Esophagus (tissue), 2 donors: ENCODE results near the gene KCND2. TPM values are rescaled to one million over a fixed set of nuclear protein-coding genes. Genes with fewer than 3 reads are reported as not detected.

Experiments
- H3K27ac ChIP-seq, 2 donors: one replicate each; pipeline ENCODE4 v1.5.1; 2013; ENCODE audit warnings: low read depth in 2 of 2, mild to moderate bottlenecking in 2 of 2, inconsistent platforms in 1 of 2, low read length in 1 of 2, moderate library complexity in 1 of 2
- H3K27me3 ChIP-seq, 2 donors: one replicate each; pipeline ENCODE4 v1.6.1; 2013; ENCODE audit warnings: low read length in 2 of 2, control low read depth in 1 of 2, mild to moderate bottlenecking in 1 of 2; ENCODE audit not compliant: insufficient read depth in 2 of 2, control insufficient read depth in 1 of 2
- H3K36me3 ChIP-seq, 2 donors: one replicate each; pipeline ENCODE4 v1.6.1; 2013; ENCODE audit warnings: low read length in 1 of 2; ENCODE audit not compliant: control insufficient read depth in 2 of 2, insufficient read depth in 2 of 2
- H3K4me1 ChIP-seq, 2 donors: one replicate each; pipeline ENCODE4 v1.6.1; 2013; ENCODE audit warnings: low read length in 1 of 2; ENCODE audit not compliant: control insufficient read depth in 2 of 2, insufficient read depth in 2 of 2
- H3K4me3 ChIP-seq, 2 donors: one replicate each; pipeline ENCODE4 v1.5.1; 2013; ENCODE audit warnings: low read length in 2 of 2, mild to moderate bottlenecking in 2 of 2, low read depth in 1 of 2, moderate library complexity in 1 of 2
- H3K9me3 ChIP-seq, 2 donors: one replicate each; pipeline ENCODE4 v1.6.1; 2013; ENCODE audit warnings: mild to moderate bottlenecking in 2 of 2, low read depth in 1 of 2, low read length in 1 of 2, moderate library complexity in 1 of 2; ENCODE audit not compliant: control insufficient read depth in 2 of 2, insufficient read depth in 1 of 2
- WGBS, 2 donors: extraction: QIAGEN DNeasy Blood & Tissue Kit; methylation state at CpG; one replicate each; pipeline ENCODE4 v1.1.7; 2013; 5-methylcytosine and 5-hydroxymethylcytosine counted together
- polyA plus RNA-seq, 2 donors: library from polyadenylated mRNA; stranded (reverse); fragments of 200-250 nt; gene quantifications; one replicate each; pipeline ENCODE4 v1.2.3, GENCODE V29; 2013
- donor health status: healthy with polysubstance abuse.
- donor health status: Bipolar disorder and iron deficiency.

The KCND2 gene
- polyA plus RNA-seq, 2 donors: 0.04 TPM; not detected in 1

DNA sequence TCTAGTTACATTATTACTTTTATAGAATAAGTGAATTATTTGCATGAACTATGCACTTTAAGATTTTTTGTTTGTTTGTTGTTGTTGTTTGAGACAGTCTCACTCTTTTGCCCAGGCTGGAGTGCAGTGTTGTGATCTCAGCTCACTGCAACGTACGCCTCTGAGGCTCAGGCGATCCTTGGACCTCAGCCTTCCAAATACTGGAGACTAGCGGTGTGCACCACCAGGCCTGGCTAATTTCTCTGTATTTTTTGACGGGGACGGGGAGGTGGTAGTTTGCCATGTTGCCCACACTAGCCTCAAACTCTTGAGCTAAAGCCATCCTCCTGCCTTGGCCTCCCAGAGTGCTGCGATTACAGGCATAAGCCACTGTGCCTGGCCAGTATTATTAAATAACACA lies 29.2 kb downstream of the KCND2 start:
- Histone ChIP-seq H3K4me1 (no peaks in the 10 kb centered on the region), H3K4me3 (no peak overlapping the region), H3K9me3 (peaks cover 0 to 2% of the 10 kb centered on the region in 2 donors), H3K27ac (no peak overlapping the region), H3K27me3 (no peaks in the 10 kb centered on the region), H3K36me3 (no peaks in the 10 kb centered on the region)
- WGBS, 2 donors: 93 to 95% methylated on average over 7 of the region's 7 CpGs

DNA sequence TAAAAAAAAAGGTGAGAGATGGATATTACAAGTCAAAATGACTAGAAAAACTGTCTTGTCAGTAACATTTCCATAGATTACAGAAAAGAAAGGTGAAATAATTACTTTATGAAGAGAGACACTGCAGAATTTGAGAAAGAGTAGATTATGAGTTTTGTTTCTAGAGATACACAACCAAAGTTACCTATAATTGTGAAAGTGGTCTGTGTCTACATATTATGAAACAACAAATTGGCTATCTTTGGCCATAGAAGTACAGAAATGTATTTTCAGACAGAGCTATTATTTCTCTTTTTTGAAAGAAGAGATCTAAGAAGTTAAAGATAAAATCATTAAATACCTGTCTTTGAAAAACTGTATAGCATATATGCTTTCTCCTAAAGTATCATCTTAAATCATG lies 30.1 kb downstream of the KCND2 start:
- no peaks in the 10 kb centered on the region for H3K27me3 ChIP-seq
- no peak overlapping the region for H3K4me3 ChIP-seq
- no peaks in the 10 kb centered on the region for H3K4me1 ChIP-seq
- no peak overlapping the region for H3K27ac ChIP-seq
- peaks cover 0 to 2% of the 10 kb centered on the region in 2 donors for H3K9me3 ChIP-seq
- no peaks in the 10 kb centered on the region for H3K36me3 ChIP-seq

DNA sequence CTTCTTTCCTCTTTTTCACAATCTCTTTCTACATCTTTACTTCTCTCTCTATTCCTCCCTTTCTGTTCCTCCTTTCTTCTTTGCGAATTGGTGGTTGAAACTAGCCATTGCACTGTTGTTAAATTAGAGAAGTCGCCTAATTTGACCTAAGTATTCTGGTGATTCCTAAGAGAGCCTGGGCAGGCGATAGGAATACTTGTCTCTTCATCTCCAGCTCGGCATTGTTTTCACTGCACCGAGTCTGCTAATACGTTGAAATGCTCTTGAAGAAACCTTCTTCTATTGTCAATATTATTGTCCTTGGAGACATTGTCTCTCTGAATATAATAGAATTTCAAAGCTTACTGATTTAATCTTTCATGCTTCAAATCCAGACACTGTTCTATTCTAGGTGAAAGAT lies 31.7 kb downstream of the KCND2 start:
- WGBS, 2 donors: 82 to 84% methylated on average over 6 of the region's 6 CpGs

DNA sequence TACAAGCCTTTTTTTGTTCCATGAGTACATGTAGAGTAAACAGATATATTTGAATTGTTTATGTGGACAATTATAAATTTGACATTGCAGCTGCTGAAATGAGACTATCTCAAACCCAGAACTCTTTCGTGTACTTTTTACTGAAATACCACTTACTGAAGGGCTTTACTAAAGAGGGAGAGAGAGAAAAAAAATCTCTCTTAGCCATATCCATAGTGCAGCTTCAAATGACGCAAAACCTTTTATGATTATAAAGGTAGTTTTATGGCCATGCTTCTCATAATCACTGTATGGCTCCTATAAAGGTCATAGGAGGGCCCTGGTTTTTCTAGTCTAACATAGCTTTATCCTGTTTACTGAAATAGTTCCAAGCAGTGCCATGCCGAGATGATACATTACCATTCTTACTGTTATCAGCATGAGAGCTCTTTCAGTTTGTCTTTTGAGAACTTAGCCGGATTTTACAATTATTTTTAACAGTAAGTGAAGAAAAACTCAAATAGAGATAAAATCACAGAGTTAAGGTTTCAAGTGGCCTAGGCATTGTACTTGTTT lies 35.1 kb downstream of the KCND2 start:
- WGBS, 2 donors: 53 to 55% methylated on average over 4 of the region's 4 CpGs
- Histone ChIP-seq H3K4me1 (no peaks in the 10 kb centered on the region), H3K27me3 (no peaks in the 10 kb centered on the region), H3K27ac (no peak overlapping the region), H3K4me3 (no peak overlapping the region), H3K36me3 (no peaks in the 10 kb centered on the region), H3K9me3 (no peaks in the 10 kb centered on the region)

More for the DNA sequence above, 31.7 kb downstream of the KCND2 start:
- Histone ChIP-seq H3K4me3 (no peak overlapping the region), H3K36me3 (no peaks in the 10 kb centered on the region), H3K9me3 (peaks cover 0 to 2% of the 10 kb centered on the region in 2 donors), H3K27ac (no peak overlapping the region), H3K27me3 (no peaks in the 10 kb centered on the region), H3K4me1 (no peaks in the 10 kb centered on the region)

DNA sequence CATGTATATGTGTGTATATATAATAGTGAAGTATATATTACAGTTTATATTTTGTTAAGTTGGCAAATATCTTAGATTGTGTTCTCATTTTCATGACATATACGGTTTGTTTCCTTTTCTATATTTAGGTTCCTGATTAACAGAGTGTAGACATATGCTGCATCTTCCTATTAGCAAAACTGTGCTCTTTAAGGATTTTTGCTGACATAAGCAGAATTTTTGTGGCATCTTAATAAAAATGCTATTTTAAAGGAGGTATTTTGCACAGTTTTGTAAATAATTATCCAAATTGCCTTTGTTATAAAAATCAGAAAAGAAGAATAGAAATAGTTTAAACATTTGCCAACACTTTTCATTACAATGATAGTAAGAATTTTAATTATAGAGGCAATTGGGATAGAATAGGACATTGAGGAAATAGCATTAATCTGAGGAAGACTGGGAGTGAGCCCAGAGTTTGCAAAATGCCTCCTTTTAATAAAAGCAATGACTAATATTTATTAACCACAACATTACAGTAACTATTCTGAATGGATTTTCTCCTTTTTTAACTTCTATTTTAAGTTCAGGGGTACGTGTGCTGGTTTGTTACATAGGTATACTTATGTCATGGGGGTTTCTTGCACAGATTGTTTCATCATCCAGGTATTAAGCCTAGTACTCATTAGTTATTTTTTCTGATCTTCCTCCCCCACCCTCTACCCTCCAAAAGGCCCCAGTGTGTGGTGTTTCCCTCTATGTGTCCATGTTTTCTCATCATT lies 38.2 kb downstream of the KCND2 start:
- 51 to 65% methylated on average over 2 of the region's 2 CpGs for WGBS, 2 donors
- H3K27ac ChIP-seq: no peak overlapping the region
- H3K4me3 ChIP-seq: no peak overlapping the region

DNA sequence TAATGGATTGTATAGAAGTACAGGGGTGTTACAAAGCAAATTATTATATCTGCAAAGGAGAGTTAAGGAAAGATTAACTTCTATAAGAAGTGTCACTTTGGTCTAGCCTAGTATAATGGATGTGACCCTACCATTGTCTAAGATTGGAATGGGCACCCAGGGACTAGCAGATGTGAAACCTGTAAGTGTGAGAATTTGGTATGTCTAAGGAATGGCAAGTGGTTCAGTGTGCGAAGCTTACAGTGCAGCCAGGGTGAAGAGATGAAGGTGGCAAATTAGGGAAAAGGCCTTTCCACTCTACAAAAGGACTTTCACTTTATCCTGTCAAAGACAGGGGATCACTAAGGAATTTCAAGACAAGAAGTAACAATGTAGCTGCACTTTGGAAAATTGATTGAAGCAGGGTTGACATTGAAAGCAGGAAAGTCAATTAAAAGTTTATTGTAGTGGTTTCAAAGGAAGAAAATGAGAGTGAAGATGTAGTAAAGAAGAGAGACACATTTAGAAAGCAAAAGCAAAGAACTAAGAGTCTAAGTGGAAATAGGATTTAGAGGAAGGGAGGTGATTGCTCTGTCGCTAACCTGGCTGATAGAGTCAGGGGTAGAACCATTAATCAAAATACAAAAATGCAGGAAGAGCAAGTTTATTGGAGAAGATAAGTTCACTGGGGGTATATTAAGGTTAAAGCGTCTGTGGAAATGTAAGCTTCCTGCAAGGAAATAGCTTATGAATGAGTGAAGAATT lies 47.4 kb downstream of the KCND2 start:
- no peak overlapping the region for H3K4me3 ChIP-seq
- WGBS, 2 donors: 75 to 79% methylated on average over 3 of the region's 3 CpGs

More for the DNA sequence above, 38.2 kb downstream of the KCND2 start:
- Histone ChIP-seq H3K36me3 (no peaks in the 10 kb centered on the region), H3K4me1 (no peaks in the 10 kb centered on the region), H3K9me3 (no peaks in the 10 kb centered on the region), H3K27me3 (no peaks in the 10 kb centered on the region)

DNA sequence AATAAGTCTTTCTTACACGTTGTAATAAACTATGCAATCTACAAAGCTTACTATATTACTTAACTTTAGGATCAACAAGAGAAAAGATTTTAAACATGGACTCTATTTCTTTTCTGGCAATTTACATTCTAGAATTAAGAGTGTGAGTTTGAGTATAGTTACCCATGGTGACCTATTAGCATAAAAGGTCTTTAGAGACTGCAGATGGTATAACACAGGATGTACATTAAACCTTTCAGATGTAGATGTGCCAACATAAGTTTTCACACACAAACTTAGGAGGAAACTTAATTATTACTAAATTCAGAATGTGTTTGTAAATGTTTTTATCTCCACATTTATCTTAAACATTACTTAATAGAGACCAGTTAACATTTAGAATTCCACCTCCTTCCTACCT lies 54.1 kb downstream of the KCND2 start:
- WGBS, 2 donors: 61 to 62% methylated on average over 1 of the region's 1 CpG
- Histone ChIP-seq H3K4me1 (no peaks in the 10 kb centered on the region), H3K27me3 (no peaks in the 10 kb centered on the region), H3K36me3 (no peaks in the 10 kb centered on the region), H3K27ac (no peak overlapping the region), H3K4me3 (no peak overlapping the region), H3K9me3 (no peaks in the 10 kb centered on the region)

More for the DNA sequence above, 47.4 kb downstream of the KCND2 start:
- Histone ChIP-seq H3K9me3 (no peaks in the 10 kb centered on the region), H3K27me3 (no peaks in the 10 kb centered on the region), H3K4me1 (no peaks in the 10 kb centered on the region), H3K27ac (no peak overlapping the region), H3K36me3 (no peaks in the 10 kb centered on the region)

DNA sequence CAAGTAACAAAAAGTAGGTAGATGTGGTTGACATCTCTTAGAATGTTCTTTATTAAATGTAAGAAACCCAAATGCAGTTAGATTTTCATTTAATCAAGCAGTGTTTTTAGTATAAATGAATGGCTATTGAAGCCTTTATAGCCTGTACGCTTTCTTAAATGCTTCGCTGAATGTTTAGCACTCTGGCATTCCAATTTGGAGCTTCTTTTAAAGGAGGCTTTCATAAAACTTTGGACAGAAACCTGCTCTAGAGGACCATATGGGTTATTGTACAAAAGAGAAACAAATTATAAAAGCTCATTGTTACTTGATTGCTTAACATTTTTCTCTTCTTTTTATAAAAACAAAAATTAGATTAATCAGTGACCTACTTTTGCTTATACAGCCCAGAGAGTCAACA lies 59.5 kb downstream of the KCND2 start:
- no peaks in the 10 kb centered on the region for H3K4me1 ChIP-seq
- H3K27ac ChIP-seq: no peak overlapping the region
- H3K27me3 ChIP-seq: no peaks in the 10 kb centered on the region
- 70 to 82% methylated on average over 2 of the region's 2 CpGs for WGBS, 2 donors
- no peaks in the 10 kb centered on the region for H3K9me3 ChIP-seq
- H3K36me3 ChIP-seq: no peaks in the 10 kb centered on the region
- H3K4me3 ChIP-seq: no peak overlapping the region

DNA sequence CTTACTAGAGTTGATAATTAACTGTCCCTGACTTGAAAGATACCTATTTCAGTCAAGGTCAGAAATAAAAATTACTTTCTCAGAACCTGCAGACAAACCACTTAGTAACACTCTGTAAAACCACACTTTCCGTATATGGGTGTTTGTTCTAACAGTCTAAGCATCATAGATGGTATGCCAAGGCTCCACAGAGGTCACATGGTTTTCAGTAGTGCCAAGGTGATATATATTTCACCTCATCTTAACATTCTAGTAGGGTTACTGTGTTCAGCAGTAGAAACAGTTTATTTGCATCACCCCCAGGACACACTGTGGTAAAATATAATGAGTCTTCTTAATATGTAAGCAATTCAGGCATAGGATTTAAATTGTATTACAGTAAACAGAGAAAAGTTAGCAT lies 61.5 kb downstream of the KCND2 start:
- 65 to 80% methylated on average over 1 of the region's 1 CpG for WGBS, 2 donors
- Histone ChIP-seq H3K9me3 (no peaks in the 10 kb centered on the region), H3K27ac (no peak overlapping the region), H3K4me3 (no peak overlapping the region), H3K36me3 (no peaks in the 10 kb centered on the region), H3K27me3 (no peaks in the 10 kb centered on the region), H3K4me1 (no peaks in the 10 kb centered on the region)
